Non-pigmented ciliary epithelial cell (primary cell): ENCODE data around the gene ANXA11.
A peak's percentile ranks its signal among the peaks of the same experiment; 100 is the strongest.
"Not testable (repeated sequence)": the region's sequence is repeated elsewhere in the genome, so short reads cannot be mapped to it uniquely, and the experiment has no call there.

Experiments
- DNase-seq: peaks from one replicate; pipeline ENCODE4 v3.0.0-alpha.2; 2010; ENCODE audit warnings: low read depth

The ANXA11 gene

DNA sequence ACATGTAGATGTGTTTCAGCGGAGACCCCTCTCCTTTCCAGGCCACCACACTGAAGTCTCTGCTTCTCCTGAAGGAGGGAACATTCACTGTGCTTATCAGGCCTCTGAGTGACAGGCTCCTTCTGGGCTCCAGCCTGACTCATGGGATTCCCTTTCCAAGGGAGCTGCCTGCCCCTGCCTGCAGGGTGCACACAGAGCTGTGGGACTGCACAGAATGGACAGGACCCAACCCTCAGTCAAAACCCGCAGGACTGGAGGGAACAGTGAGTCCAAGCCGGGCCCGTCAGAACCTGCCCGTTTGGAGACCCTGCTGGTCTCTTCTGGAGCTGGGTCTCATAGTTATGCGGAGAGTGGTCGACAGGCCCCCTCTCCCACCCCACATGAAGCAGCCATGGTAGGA, 40.2 kb downstream of the ANXA11 start:
- DNase-seq = no peak

DNA sequence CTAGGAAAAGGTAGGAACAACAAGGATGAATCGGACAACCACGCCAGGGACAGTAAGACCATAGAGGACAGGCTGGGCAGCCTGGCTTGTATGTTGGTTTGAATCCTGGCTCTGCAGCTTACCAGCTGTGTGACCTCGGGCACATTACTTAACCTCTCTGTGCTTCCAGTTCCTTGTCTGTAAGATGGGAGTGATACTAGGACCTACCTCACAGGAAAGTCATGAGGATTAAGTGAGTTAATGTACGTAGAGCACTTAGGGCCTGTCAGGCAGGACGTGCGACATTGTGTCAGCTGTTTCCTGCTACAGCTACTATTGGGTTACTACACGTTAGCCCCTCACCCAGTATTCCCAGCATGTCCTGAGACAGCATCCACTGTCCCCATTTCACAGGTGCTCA, 40.7 kb downstream of the ANXA11 start:
- DNase-seq = no peak

DNA sequence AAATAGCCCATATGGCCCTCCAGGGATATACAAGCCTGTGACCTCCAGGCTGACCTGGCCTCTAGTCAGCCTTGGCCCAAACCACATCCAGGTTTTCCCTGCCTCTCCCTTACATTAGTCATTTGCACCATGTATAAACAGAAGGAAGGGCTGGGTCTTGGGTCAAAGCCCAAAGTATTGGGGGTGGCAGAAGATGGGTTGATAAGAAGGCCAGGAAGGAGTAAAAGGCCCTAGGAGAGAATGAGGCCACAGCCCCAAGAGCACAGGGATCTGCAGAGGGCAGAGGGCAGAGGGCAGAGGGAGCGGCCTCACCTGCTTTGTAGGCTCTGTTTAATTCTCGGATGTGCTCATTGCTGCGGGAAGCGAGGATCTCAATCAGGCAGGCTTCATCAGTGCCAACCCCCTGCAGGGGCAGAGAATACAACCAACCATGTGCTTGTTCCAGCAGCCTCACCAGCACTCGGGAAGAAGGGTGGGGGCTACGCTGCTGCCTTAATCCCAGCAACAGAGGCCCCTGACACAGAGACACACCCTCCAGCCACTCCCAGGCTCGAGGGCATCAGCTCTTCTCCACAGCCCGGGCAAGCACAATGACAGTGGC, 41.5 kb downstream of the ANXA11 start:
- DNase-seq = no peak

DNA sequence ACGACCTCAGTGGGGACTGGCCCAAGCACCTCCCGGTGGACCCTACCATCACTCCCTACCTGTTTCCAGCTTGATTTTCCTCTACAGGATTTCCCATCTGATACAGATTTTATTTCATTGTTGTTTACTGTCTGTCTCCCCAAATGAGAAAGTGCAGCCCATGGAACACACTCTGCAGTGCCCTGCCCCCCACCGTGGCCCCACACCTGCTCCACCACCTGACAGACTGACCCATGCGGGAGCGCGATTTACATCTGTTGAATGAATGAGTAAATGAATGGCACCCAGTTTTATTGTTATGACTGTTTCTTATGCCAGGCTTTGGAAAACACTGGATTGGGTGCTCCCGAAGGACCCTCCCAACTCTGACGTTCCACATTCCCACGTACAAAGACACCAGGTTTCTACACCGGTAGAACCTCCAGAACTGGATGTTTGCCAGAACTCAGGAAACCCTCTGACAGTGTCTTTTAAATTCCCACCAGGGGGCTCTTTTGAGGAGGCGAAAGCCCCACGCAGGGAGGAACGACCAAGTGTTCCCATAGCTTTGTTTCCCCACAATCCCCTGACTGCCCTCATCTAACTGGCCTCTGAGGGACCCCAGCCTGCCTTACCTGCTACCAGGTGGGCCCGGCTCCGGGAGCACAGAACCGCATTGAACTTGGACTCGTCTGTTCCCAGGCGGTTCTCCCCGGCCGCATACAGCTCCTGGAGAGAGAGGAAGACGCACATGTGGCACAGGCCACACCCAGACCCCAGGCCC, 43.8 kb downstream of the ANXA11 start:
- DNase-seq = no peak

DNA sequence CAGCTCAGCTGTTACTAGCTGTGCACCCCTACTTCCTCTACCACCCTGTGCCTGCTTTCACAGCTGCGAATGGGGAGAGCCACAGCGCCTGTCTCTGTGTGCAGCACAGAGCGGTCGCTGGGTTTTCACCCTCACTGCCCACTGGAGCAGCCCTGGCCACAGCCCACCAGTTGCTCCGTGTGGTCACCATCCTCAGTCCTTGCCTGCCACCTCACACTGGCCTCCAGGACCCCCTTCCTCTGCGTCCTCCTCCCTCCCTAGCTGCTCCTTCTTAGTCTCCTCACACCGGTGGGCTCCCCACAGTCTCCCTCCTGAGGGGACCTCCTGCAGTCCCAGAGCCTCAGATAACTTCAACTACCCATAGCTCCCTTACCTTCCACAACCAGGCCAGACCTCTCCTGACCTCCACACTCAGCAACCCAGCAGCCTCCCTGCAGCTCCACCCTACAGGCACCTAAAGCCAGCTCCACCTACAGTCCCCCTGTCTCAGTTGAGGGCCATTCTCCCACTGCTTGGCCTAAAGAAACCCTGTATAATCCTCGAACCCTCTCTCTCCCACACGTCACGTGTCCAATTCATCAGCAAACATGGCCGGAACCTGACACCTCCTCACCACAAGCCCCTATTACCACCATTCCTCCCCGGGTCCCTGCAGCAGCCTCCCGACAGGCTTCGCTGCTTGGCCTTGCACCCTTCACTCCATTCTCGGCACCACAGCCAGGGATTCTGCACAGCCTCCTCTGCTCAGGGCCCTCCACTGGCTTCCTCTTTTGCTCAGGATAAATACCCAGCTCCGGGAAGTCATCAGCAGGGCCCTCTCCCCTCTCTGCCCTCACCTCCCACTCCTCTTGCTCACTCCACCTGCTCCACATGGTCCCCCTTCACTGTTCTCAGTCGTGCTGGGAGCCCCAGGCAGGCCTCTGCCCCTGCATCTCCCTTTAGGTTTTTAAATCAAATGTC, 44.7 kb downstream of the ANXA11 start:
- DNase-seq = no peak

DNA sequence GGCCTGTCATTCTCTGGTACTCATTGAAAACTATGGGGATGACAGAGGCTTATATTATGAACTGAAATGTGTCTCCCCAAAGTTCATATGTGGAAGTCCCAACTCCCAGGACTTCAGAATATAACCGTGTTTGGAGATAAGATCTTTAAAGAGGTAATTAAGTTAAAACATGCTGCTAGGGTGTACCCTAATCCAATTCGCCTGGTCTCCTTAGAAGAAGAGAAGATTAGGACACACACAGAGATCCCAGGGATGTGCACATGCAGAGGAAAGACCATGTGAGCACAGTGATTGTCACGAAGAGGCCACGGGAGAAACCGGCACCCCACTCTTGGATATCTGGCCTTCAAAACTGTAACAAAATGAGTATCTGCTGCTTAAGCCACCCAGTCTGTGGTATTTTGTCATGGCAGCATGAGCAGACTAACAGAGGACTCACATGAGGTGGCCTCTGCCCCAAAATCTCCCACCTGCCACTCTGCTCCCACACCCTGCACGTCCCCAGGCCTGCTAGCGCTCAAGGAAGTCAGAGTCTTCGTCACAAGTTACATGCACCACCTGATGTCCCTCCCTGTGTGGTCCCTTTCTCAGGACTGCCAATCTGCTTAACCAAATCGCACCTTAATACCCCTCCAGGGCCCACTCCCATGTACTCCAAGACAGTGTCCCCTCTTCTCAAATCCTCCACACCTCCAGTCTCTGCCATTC, 46.0 kb downstream of the ANXA11 start:
- no peak for DNase-seq

DNA sequence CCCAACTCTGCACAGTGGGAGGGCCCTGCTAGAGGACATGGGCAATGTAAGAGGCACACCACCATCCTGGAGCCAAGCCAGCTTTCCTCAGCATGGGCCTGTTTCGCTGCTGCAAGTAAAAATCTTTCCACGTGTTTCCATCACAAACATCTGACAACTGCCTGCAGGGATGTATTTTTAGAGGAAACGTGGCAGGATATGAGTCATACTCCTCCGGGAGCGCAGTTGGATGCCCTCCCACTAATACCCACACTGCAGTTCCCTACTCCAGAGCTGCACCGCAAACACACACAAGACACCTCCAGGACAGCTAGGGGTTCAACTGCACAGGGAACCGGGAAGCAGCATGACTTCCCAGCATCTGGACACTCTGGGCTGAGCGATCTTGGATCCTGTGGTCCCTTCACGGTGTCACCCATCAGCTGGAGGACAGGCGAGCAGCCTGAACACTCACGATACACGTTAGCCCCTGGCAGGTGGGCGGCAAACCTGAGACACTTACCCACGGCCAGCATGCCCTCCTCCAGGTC, 46.7 kb downstream of the ANXA11 start:
- peak; percentile 90 for DNase-seq

DNA sequence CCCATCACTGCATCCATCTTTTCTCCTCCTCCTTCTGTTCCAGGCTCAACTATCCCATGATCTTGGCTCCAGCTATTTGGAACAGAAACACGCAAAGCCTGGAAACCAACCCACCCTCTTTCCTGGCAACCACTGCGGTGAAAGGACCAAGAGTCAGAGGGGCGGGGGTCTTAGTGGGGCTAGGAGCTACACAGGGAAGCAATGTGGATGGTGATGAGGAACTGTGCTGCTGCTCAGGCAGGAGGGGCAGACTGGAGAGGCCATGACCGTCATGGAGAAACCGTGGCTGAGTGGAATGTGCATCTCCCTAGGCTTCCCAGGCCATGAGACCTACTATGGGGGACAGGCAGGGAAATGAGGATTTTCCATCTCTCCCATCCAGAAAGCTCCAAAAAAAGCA, 47.2 kb downstream of the ANXA11 start:
- no peak for DNase-seq

DNA sequence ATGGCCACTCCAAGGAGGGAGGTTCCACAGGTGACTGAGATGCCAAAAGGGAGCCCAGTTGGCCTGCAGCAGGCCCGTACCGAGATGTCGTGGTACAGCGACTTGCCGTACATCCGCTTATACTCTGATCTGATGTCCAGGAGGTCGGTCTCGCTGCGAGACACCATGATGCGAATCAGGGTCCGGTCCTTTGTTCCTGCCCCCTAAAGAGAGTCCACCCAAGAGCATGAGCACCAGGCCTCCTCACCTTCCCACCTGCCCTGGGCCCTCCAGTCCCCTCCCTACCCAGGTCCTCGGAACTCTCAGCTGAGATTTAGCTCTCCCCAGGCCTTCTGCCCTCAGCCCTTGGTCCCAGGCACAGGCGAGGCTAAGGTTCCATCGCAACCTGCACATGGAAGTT, 47.8 kb downstream of the ANXA11 start:
- DNase-seq = no peak

DNA sequence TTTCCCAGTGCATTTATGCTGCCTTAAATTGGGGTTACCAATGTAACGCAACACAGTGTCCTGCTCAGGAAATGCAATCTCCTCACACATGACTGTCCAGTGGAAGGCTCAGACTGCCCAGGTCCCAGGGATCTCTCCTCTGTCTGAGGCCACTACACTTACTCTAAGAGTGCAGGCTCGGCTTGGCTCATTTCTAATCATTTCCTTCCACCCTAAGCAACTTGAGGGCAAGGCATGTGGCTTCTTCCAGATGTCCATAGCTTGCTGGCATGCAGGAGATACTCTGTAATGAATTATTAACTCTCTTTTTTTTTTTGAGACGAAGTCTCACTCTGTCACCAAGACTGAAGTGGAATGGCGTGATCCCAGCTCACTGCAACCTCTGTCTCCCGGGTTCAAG, 49.1 kb downstream of the ANXA11 start:
- no peak for DNase-seq

DNA sequence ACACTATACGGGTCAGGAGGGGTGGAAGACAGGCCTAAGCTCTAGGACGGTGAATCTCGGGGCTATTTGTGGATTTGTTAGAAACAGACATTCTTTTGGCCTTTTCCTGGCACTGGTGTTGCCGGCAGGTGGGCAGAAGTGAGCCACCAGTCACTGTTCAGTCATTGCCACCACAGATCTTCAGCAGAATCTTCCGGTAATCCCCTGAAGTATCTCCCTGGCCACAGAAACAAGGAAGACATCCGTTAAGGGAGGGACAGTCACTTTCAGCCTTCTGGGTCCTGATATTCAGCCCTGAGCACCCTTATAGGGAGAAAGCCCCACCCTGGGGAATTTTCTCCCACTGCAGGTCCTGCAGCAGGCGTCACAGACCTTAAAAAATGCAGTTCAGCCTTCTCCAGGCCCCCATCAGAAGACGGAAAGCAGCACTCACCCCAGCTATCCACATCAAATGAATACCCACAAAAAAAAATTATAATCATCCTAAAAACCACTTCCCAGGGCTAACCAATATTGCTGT, 49.6 kb downstream of the ANXA11 start:
- no peak for DNase-seq

DNA sequence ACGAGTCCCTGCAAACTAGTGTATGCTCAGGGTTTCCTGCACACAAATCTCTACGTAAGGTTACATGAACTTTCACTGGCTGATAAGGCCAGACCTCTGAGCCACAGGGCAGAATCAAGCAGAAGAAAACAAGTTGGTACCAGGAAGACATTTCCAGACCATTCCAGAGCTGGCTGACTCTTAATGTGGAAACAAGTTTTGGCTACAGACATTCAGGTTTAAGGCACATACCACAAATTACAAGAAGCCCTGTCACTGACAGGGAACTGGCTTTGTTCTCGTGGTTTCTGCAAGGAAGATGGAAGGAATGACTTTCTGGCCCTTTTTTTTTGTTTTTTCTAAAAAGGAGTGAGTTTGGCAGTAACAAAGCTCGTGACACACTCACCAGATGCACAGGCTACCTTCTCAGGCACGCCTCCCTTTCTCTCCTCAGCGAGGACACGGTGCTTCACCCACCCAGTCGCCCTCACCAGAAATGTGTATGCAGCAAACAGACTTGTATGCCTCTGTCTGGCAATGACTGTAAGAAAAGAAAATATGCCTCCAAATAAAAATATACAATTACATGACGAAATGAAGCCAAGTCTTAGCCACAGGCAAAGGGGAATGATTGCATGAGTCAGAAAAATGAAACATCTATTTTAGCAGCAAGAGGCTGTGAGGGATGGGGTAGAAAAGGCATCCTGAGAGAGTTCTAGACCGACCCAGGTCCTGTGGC, 50.2 kb downstream of the ANXA11 start:
- DNase-seq = peak; percentile 77

DNA sequence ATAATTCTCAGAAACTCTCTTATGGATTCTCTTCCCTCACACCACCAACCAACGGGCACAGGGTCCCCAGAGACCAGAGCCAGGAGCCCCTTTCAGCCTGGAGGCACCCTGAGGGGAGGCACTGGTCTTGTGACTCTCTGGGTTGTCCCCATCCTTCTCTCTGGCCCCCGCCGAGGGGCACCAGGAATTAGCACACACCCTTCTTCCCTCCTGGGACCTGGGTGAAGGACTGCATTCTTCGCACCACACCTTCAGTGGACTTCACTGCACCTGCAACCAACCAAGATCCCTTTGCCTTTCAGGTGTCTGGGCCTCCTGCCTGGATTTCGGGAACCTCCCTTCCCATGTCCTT, 50.7 kb downstream of the ANXA11 start:
- DNase-seq = no peak

DNA sequence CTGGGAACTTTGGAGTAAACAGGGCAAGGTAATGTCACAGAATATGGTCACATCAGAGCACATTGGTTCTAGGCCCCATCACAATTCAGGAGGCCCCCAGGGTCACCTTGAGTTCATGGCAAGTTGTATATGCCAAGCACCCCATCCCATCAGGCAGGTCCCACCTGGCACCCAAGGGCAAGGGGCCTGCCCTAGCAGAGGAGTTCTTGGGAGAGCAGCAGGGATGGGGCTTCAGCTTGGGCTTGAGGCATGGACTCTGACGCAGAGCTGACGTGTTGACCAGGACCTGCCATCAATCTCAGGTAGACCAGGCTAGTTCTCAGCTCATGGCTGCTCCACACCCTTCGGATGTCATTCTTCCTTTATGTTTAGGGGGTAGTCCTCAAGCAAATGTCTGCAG, 51.9 kb downstream of the ANXA11 start:
- no peak for DNase-seq

DNA sequence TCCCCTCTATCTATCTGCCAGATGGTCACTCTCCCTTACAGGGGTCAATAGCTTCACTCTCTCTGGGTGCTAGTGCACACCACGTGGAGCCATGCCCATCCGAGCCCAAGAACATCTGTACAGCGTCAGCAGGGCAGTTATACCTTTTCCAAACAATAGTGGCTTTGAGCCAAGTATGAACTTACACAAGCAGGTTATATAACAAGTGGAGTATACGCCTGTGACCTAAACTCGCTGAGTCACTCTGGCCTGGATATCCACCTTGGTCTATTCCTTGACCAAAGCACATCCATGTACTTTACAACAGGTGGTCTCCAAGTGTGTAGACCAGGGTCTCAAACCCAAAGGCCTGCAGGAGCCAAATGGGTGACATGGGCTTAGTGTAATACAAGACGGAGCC, 52.5 kb downstream of the ANXA11 start:
- no peak for DNase-seq

DNA sequence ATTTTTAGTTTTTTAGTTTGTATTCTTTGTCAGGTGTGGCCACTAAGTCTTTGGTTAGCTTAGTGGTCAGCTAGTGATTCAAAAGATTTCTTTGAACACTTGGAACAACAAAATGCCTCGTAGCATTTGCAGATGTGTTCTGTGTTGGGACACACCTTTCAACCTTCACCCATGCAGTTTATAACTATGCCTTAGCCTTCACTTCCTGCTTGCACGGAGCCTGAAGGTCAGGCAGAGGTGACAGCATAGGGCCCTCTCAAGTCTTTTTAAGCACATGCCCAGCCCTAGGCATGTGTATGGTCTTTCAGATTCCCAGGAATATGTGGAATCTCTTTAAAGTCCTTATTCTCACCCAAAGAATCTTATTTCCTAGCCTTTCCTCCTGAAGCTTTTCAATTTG, 55.2 kb downstream of the ANXA11 start:
- DNase-seq = no peak

DNA sequence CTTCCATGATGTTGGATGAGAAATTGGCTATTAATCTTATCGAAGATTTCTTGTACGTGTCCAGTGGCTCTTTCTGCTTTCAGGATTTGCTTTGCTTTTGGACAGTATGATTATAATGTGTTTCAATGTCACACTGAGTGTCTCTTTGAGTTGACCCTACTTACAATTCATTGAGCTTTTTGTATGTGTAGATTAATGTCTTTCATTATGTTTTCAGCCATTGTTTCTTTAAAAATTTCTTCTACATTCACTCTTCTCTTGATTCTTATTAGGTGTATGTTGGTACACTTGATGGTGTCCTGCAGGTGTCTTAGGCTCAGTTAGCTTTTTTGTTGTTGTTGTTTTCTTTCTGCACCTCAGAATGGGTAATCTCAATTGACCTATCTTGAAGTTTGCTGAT, 56.2 kb downstream of the ANXA11 start:
- no peak for DNase-seq

DNA sequence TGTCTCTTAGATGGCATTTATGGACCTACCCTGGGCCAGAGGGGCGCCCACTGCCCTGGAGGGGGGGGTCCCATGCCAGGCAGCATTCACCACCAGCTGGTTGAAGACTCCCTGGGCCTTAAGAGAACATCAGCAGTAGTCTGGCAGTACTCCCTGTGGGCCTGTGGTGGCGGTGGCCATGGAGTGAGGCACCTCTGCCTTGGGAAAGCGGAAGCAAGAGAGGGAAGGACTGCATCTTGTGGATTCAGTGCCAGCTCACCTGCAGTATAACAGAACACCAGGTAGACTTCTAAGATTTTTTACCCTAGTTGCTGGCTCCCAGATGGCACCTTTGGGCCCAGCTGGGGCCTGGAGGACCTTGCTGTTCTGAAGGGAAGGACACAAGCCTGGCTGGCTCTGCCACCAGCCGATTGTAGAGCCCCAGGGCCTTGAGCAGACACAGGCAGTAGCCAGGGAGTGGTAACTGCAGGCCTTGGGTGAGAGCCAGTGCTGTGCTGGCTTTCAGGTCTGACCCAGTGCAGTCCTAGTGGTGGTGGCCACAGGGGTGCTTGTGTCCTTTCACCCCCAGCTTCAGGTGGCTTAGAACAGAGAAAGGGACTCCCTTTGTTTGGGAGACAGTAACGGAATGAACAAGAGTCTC, 57.1 kb downstream of the ANXA11 start:
- no peak for DNase-seq

DNA sequence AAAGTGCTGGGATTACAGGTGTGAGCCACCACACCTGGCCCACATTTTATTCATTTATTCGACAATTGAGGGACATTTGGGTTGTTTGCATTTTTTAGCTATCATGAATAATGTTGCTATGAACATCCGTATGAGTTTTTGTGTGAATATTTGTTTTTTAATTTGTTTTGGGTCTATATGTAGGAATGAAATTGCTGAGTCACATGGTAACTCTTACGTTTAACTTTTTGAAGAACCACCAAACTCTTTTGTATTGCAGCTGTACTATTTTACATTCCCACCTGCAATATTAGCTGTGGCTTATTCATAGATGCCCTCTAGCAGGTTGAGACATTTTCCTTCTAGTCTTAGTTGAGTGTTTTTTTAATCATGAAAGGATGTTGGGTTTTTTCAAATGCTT, 58.4 kb downstream of the ANXA11 start:
- no peak for DNase-seq

DNA sequence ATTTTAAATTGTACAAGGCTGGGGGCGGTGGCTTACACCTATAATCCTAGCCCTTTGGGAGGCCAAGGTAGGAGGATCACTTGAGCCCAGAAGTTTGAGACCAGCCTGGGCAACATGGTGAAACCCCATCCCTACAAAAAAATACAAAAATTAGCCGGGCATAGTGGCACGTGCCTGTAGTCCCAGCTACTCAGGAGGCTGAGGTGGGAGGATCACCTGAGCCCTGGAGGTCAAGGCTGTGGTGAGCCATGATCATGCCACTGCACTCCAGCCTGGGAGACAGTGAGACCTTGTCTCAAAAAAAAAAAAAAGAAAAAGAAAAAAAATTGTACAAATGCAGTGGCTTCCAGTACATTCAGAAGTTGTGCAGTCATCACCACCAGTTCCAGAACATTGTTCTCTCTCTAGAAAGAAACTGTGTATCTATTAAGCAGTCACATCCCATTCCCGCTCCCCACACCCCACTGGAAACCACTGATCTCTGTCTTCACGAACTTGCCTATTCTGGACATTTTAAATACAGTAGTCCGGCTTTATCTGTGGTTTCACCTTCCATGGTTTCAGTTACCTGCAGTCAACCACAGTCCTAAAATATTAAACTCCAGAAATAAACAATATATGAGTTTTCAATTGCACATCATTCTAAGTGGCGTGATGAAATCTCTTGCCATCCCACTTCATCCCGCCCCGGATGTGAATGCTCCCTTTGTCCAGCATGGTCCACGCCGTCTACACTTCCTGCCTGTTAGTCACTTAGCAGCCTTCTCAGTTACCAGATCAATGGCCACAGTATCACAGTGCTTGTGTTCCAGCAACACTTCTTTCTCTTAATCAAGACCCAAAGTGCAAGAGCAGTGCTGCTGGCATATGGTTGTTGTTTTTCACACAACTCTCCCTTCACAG, 59.7 kb downstream of the ANXA11 start:
- DNase-seq = not testable (repeated sequence)
